Thoracic aorta (tissue), 2 donors: ENCODE measurements around the gene CAPN15. TPM values are rescaled to one million over a fixed set of nuclear protein-coding genes. Genes with fewer than 3 reads are reported as not detected.

ENCODE experiments used
- ATAC-seq: fragments of 150-250 bp; one replicate; pipeline ENCODE4 v1.8.0; 2017; ENCODE audit warnings: low read depth; ENCODE audit not compliant: insufficient number of reproducible peaks, low FRiP score
- DNase-seq: peaks from one replicate; pipeline ENCODE4 v3.0.0-alpha.2; 2020; ENCODE audit warnings: low spot score
- H3K27ac ChIP-seq, 2 donors: fragments of 200-600 bp; sonication (generic); 1 replicate in 1 of 2; 2 replicates in 1 of 2; pipeline ENCODE4 v1.5.1; 2016; ENCODE audit warnings: mild to moderate bottlenecking in 2 of 2, moderate library complexity in 2 of 2
- H3K27me3 ChIP-seq: fragments of 200-600 bp; sonication (generic); replicated peaks from 2 replicates; pipeline ENCODE4 v1.6.0; 2016; ENCODE audit warnings: mild to moderate bottlenecking; ENCODE audit not compliant: insufficient read depth
- H3K36me3 ChIP-seq: fragments of 200-600 bp; sonication (generic); one replicate; pipeline ENCODE4 v1.5.1; 2016
- H3K4me1 ChIP-seq, 2 donors: fragments of 200-600 bp; sonication (generic); 1 replicate in 1 of 2; 2 replicates in 1 of 2; pipeline versions ENCODE4 v1.5.1 to v1.6.0; 2016; ENCODE audit warnings: low read depth in 2 of 2, mild to moderate bottlenecking in 1 of 2; ENCODE audit not compliant: control insufficient read depth in 1 of 2
- H3K4me3 ChIP-seq: fragments of 200-600 bp; sonication (generic); 2 replicates; pipeline ENCODE4 v1.5.1; 2016; ENCODE audit warnings: mild to moderate bottlenecking
- H3K9me3 ChIP-seq: fragments of 200-600 bp; sonication (generic); 2 replicates; pipeline ENCODE4 v1.5.1; 2016
- CTCF ChIP-seq: fragments of 200-600 bp; sonication (generic); IDR thresholded peaks from one replicate; pipeline ENCODE4 v1.5.1; 2019; ENCODE audit warnings: antibody characterized with exemption
- total RNA-seq, 2 donors: library from RNA; depleted of rRNA; stranded (reverse); fragments of >200 nt; gene quantifications; one replicate each; pipeline versions ENCODE4 v1.1.0 to v1.2.3, GENCODE V29; 2016

Gene CAPN15
- total RNA-seq, 2 donors from 2014 or later = 46.2 to 96.6 TPM

- Histone ChIP-seq H3K9me3 (no peaks in the 10 kb centered on the region), H3K4me1 (no peaks in the 10 kb centered on the region), H3K4me3 (no peak overlapping the region), H3K27ac (no peak overlapping the region), H3K36me3 (peaks cover 5% of the 10 kb centered on the region), H3K27me3 (no peaks in the 10 kb centered on the region)
- no peak for ATAC-seq
- no peak for TF ChIP-seq CTCF
- no peak for DNase-seq
Observed at GRCh38 chr16:544517-544916, 17.0 kb downstream of the CAPN15 start.

- DNase-seq (no peak), ATAC-seq (no peak)
- Histone ChIP-seq H3K27me3 (no peaks in the 10 kb centered on the region), H3K4me1 (no peaks in the 10 kb centered on the region), H3K27ac (no peak overlapping the region), H3K9me3 (no peaks in the 10 kb centered on the region), H3K4me3 (no peak overlapping the region), H3K36me3 (peaks cover 6% of the 10 kb centered on the region)
- peak; percentile 23 for TF ChIP-seq CTCF
Observed at GRCh38 chr16:546909-547770, 19.6 kb downstream of the CAPN15 start.

GRCh38 chr16:548586-548985, 21.1 kb downstream of the CAPN15 start:
- H3K4me1 ChIP-seq = no peaks in the 10 kb centered on the region
- TF ChIP-seq CTCF = no peak
- DNase-seq (no peak), ATAC-seq (no peak)
- no peaks in the 10 kb centered on the region for H3K9me3 ChIP-seq
- H3K4me3 ChIP-seq = no peak overlapping the region
- no peak overlapping the region for H3K27ac ChIP-seq
- no peaks in the 10 kb centered on the region for H3K27me3 ChIP-seq
- H3K36me3 ChIP-seq = peaks cover 12% of the 10 kb centered on the region

GRCh38 chr16:549544-550263, 22.2 kb downstream of the CAPN15 start:
- Histone ChIP-seq H3K27ac (no peak overlapping the region), H3K27me3 (no peaks in the 10 kb centered on the region)

More at GRCh38 chr16:549544-550263, 22.2 kb downstream of the CAPN15 start:
- peaks cover 12% of the 10 kb centered on the region for H3K36me3 ChIP-seq
- H3K4me1 ChIP-seq = no peaks in the 10 kb centered on the region
- no peak for ATAC-seq
- no peaks in the 10 kb centered on the region for H3K9me3 ChIP-seq
- no peak overlapping the region for H3K4me3 ChIP-seq
- DNase-seq = no peak
- no peak for TF ChIP-seq CTCF
